ENCODE results near the gene LANCL1.

Gene LANCL1

DNA sequence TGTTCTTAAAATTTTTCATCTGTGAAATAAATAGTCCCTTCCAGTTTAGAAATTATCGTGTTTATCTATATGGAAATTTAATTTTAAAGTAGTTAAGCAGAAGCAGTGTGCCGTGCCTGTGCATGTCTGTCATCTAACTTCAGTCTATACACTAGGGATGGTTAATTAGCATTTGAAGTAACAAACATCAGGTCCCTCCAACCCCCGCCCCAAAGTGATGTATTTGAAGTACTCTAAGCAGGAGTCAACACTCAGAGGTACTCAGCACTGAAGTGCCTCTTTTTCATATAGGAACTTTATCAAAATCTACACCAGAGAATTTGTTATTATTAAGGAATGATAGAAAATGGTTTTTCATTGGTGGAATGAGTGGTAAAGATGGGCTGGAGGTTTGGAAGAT lies 33.0 kb downstream of the LANCL1 start:
- TF ChIP-seq, protein P1, sequence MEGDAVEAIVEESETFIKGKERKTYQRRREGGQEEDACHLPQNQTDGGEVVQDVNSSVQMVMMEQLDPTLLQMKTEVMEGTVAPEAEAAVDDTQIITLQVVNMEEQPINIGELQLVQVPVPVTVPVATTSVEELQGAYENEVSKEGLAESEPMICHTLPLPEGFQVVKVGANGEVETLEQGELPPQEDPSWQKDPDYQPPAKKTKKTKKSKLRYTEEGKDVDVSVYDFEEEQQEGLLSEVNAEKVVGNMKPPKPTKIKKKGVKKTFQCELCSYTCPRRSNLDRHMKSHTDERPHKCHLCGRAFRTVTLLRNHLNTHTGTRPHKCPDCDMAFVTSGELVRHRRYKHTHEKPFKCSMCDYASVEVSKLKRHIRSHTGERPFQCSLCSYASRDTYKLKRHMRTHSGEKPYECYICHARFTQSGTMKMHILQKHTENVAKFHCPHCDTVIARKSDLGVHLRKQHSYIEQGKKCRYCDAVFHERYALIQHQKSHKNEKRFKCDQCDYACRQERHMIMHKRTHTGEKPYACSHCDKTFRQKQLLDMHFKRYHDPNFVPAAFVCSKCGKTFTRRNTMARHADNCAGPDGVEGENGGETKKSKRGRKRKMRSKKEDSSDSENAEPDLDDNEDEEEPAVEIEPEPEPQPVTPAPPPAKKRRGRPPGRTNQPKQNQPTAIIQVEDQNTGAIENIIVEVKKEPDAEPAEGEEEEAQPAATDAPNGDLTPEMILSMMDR (IDR thresholded peaks at IDR 0.05; ENCODE audit: low read depth, low read length), result no peak
- no peak overlapping the region for H3K4me3 ChIP-seq (ENCODE audit: low read depth, low read length)

DNA sequence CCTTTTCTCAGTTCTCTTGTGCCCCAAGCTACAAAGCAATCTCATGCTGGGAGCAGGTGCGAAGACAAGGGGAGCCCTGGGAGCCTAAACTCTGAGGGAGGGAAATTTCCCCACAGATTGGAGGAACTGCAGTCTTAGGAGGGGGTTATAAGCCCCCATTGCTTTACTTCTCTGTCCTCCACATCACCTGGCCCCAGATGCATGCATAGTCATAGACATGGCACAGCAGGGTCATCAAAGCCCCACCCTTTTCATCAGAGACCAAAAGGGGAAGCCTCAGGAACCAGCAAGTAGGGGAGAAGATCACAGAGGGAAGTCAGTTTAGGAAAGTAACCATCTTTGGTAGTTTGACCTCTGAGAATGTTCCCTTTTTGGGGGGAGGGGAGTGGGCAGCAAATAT lies 33.7 kb downstream of the LANCL1 start:
- TF ChIP-seq, protein P1 (IDR thresholded peaks at IDR 0.05; ENCODE audit: low read depth, low read length), result no peak
- no peak overlapping the region for H3K4me3 ChIP-seq (ENCODE audit: low read depth, low read length)

DNA sequence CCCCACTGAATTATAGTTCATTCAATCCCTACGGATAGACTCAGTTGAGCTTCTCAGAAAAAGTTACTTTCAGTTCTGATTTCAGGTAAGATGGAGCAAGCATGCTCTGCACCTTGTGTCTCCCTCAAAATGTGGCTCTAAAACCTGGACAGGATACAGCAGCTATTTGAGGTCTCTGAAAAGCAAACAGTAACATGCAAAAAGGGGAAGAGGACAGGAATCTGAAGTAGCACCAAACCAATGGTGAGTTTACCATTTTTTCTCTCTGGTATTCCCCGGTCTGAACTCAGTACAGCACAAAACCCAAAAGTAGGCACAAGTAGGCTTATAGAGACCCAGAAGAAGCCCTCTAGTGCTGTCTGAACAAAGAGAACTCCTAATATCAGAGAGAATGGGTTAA lies 34.1 kb downstream of the LANCL1 start:
- no peak overlapping the region for H3K4me3 ChIP-seq (ENCODE audit: low read depth, low read length)
- TF ChIP-seq, protein P1 (IDR thresholded peaks at IDR 0.05; ENCODE audit: low read depth, low read length), result no peak

DNA sequence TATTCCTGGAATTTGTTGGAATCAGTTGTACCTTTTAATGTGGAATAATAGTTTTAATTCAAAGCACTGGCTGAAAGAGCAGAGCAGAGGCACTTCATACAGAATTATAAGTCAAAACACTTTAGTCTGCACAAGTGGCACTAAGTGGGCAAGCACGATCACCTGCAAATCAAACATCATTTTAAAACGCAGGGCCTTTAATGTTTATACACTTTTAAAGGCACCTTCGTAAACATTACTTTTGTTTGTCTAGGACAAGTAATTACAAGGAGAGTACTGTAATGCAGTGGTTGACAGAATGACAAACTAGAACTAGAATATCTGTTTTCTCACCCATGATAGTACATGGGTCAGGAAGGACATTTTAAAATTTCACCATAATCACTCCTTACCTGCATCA lies 36.4 kb downstream of the LANCL1 start:
- no peak overlapping the region for H3K4me3 ChIP-seq (ENCODE audit: low read depth, low read length)
- TF ChIP-seq, protein P1 (IDR thresholded peaks at IDR 0.05; ENCODE audit: low read depth, low read length), result no peak

DNA sequence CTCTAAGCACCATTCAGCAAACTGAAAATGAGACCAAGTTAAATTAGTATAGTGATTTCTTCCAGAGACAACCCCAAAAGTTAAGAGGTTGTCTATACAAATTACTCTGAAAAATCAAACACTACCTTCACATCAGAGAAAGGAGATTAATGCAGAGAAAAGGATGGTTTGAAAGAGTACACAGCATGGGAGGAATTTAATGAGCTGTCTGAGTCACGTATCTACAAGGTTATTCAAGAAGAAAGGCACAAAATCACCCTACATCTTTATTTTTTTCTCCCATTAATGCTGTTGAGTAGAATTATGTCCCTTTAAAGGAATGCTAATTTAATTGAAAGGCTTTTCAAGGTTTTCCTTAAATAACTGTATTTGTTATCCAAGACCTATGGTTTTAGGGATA lies 41.1 kb downstream of the LANCL1 start:
- H3K4me3 ChIP-seq (ENCODE audit: low read depth, low read length), result no peak overlapping the region
- TF ChIP-seq, protein P1 (IDR thresholded peaks at IDR 0.05; ENCODE audit: low read depth, low read length), result no peak

DNA sequence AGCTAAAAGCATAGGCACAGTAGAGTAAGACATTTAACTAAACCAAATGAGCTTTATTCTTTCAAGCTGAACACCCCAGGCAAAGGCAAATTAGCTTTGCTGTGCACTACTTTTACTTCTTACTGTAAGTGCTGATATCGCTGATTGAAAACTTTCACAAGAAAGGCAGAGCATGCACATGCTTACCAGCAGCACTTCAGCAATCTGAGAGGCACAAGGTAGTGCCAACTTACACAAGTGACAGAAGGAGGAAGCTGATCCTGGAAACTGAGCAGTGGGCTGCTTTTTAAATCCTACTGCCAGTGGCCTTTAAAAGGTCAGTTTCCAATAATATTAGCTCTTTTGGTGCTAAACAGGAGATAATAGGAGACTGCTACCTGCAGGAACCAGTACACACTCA lies 43.9 kb downstream of the LANCL1 start:
- TF ChIP-seq, protein P1 (IDR thresholded peaks at IDR 0.05; ENCODE audit: low read depth, low read length), result no peak
- no peak overlapping the region for H3K4me3 ChIP-seq (ENCODE audit: low read depth, low read length)

DNA sequence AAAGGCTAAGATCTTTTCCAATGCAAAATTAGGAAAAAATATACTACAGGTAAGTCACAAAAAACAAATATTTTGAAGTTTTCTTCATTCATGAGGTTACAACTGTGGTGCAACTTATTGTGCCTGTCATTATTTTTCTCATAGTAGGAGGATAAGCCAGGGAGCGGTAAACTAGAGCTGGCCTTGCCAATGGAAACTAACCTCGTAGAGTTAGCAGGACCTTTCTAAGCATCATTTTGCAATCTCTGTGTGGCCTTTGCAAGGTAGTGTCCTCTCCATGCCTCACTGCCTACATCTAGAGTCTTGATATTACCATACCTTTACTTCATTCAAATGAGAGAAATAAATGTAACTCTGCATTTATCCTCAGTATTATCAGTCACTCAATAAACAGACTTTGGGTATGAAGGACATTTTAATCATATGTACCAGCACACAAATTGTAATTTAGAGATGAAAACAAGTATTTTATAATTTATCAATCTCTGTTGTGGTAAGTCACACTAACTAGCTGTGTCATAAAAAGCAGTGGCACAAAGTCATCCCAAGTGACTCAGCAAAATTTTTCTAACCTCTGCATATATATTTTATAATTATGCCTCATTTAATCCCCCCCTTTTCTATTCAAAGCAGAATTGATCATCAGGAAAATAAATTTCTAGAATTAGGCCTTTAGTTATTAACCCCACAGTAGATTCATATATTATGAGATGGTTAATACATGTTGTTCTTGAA lies 47.0 kb downstream of the LANCL1 start:
- no peak overlapping the region for H3K4me3 ChIP-seq (ENCODE audit: low read depth, low read length)
- TF ChIP-seq, protein P1 (IDR thresholded peaks at IDR 0.05; ENCODE audit: low read depth, low read length), result no peak
